ENCODE measurements around the gene KIF15. TPM values are rescaled to one million over a fixed set of nuclear protein-coding genes. Genes with fewer than 3 reads are reported as not detected.

KIF15 gene
- total RNA-seq, 4 donors from 2014 or later = 0.95 to 11.5 (median 0.96) TPM; not detected in 1

GRCh38 chr3:44892689-44893088 is 131.1 kb downstream of the KIF15 start:
- H3K9me3 ChIP-seq = no peaks in the 10 kb centered on the region
- H3K36me3 ChIP-seq = no peaks in the 10 kb centered on the region
- intact Hi-C loops (cut with DNase I; ENCODE audit: low total_unique reads) (no loop called here), in situ Hi-C loops (cut with MboI; ENCODE audit: low pct_ligation_motif_present in 1 of 4, low pct_unique_long_range_greater_than_20kb in 1 of 4, low sequenced_read_pairs in 3 of 4) (no loop called here)
- no peak for DNase-seq
- no peaks in the 10 kb centered on the region for H3K4me1 ChIP-seq
- no peaks in the 10 kb centered on the region for H3K27me3 ChIP-seq
- 65 to 92% methylated on average over 3 of the region's 3 CpGs for WGBS, 2 donors (ENCODE audit: low coverage in 1 of 2)
- no peak overlapping the region for H3K27ac ChIP-seq
- TF ChIP-seq EP300 (IDR thresholded peaks at IDR 0.05; ENCODE audit: low read depth) (no peak), POLR2A (IDR thresholded peaks at IDR 0.05) (no peak), POLR2AphosphoS5 (IDR thresholded peaks at IDR 0.05) (no peak), CTCF (IDR thresholded peaks at IDR 0.05) (no peak)
- no peak overlapping the region for H3K4me3 ChIP-seq

GRCh38 chr3:44893097-44893496 is 131.5 kb downstream of the KIF15 start:
- no peak for TF ChIP-seq EP300 (IDR thresholded peaks at IDR 0.05; ENCODE audit: low read depth)
- no peak for TF ChIP-seq CTCF (IDR thresholded peaks at IDR 0.05)
- TF ChIP-seq POLR2AphosphoS5 (IDR thresholded peaks at IDR 0.05) = no peak
- no peak for TF ChIP-seq POLR2A (IDR thresholded peaks at IDR 0.05)
- H3K27ac ChIP-seq = no peak overlapping the region
- H3K4me1 ChIP-seq = no peaks in the 10 kb centered on the region
- in situ Hi-C loops (cut with MboI; ENCODE audit: low pct_ligation_motif_present in 1 of 4, low pct_unique_long_range_greater_than_20kb in 1 of 4, low sequenced_read_pairs in 3 of 4) = no loop called here
- H3K27me3 ChIP-seq = no peaks in the 10 kb centered on the region
- no peak overlapping the region for H3K4me3 ChIP-seq
- no peaks in the 10 kb centered on the region for H3K9me3 ChIP-seq
- H3K36me3 ChIP-seq = no peaks in the 10 kb centered on the region
- 40 to 56% methylated on average over 1 to 2 of the region's 2 CpGs for WGBS, 2 donors (ENCODE audit: low coverage in 1 of 2)
- no peak for DNase-seq
- intact Hi-C loops (cut with DNase I; ENCODE audit: low total_unique reads) = no loop called here

- TF ChIP-seq CTCF (IDR thresholded peaks at IDR 0.05) (no peak), POLR2A (IDR thresholded peaks at IDR 0.05) (no peak), EP300 (IDR thresholded peaks at IDR 0.05; ENCODE audit: low read depth) (no peak), POLR2AphosphoS5 (IDR thresholded peaks at IDR 0.05) (no peak)
- 50 to 69% methylated on average over 2 to 5 of the region's 5 CpGs for WGBS, 2 donors (ENCODE audit: low coverage in 1 of 2)
- Histone ChIP-seq H3K4me3 (no peak overlapping the region), H3K27me3 (peaks cover 11% of the 10 kb centered on the region), H3K36me3 (no peaks in the 10 kb centered on the region), H3K27ac (no peak overlapping the region), H3K9me3 (no peaks in the 10 kb centered on the region), H3K4me1 (no peaks in the 10 kb centered on the region)
- no peak for DNase-seq
- intact Hi-C loops (cut with DNase I; ENCODE audit: low total_unique reads) (no loop called here), in situ Hi-C loops (cut with MboI; ENCODE audit: low pct_ligation_motif_present in 1 of 4, low pct_unique_long_range_greater_than_20kb in 1 of 4, low sequenced_read_pairs in 3 of 4) (no loop called here)
Measured at GRCh38 chr3:44894485-44894884, 132.9 kb downstream of the KIF15 start.

- Histone ChIP-seq H3K4me3 (no peak overlapping the region), H3K27me3 (peaks cover 13% of the 10 kb centered on the region), H3K4me1 (no peaks in the 10 kb centered on the region), H3K9me3 (no peaks in the 10 kb centered on the region), H3K36me3 (no peaks in the 10 kb centered on the region), H3K27ac (no peak overlapping the region)
- no peak for DNase-seq
- intact Hi-C loops (cut with DNase I; ENCODE audit: low total_unique reads) = no loop called here
- in situ Hi-C loops (cut with MboI; ENCODE audit: low pct_ligation_motif_present in 1 of 4, low pct_unique_long_range_greater_than_20kb in 1 of 4, low sequenced_read_pairs in 3 of 4) = no loop called here
- 73% methylated on average over 2 of the region's 2 CpGs; no CpG with 5 or more reads in 1 of the 2 donors for WGBS, 2 donors (ENCODE audit: low coverage in 1 of 2)
- TF ChIP-seq CTCF (IDR thresholded peaks at IDR 0.05) = no peak
- TF ChIP-seq POLR2AphosphoS5 (IDR thresholded peaks at IDR 0.05) = no peak
- no peak for TF ChIP-seq EP300 (IDR thresholded peaks at IDR 0.05; ENCODE audit: low read depth)
- no peak for TF ChIP-seq POLR2A (IDR thresholded peaks at IDR 0.05)
Measured at GRCh38 chr3:44896440-44896839, 134.8 kb downstream of the KIF15 start.
